ENCODE results near the gene KCNJ14. TPM values are rescaled to one million over a fixed set of nuclear protein-coding genes. Genes with fewer than 3 reads are reported as not detected.

KCNJ14 gene
- total and polyA plus RNA-seq, 11 donors, result 0.20 to 2.0 (median 0.40) TPM

DNA sequence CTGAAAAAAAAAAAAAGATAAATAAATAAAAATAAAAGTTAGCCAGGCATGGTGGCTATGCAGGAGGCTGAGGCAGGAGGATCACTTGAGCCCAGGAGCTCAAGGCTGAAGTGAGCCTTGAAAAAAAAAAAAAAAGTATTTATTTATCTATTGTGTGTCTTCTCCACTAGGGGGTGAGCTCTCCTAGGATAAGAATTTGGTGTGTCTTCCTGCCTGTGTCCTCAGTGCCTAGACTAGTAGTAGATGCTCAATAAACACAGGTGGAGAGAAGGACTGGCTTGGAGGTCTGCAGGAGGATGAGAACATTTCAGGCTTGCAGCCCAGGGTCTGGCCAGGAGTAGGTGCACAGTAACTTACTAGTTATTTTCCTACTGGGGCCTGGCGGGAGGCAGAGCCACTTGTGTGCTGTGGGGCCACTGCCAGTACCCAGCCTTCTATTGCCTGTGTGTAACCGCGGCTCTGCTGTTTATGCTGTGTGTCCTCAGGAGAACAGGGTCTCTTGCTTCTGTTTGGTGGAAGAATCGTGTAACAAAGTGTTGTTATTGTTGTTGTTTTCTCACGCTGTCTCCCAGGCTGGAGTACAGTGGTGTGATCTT lies 50.9 kb downstream of the KCNJ14 start:
- H3K4me1 ChIP-seq, result peaks cover 0 to 14% (median 3%) of the 10 kb centered on the region in 12 donors
- intact Hi-C loops (cut with DNase I), result loop anchor here in 6 of 10 donors (5.0 kb wide), 3 partner anchors 66 to 81 kb away; no protein-coding TSS in a partner anchor
- no peaks in the 10 kb centered on the region for H3K36me3 ChIP-seq
- ATAC-seq (peak in 1 of 4 donors; percentile 17), DNase-seq (no peak)
- no peak overlapping the region for H3K27ac ChIP-seq
- H3K27me3 ChIP-seq, result peaks cover 4 to 34% (median 15%) of the 10 kb centered on the region in 9 donors
- H3K9me3 ChIP-seq, result no peaks in the 10 kb centered on the region
- 87 to 96% (median 93%) methylated on average over 5 of the region's 5 CpGs for WGBS, 4 donors
- no peak overlapping the region for H3K4me3 ChIP-seq
- TF ChIP-seq POLR2A (IDR thresholded peaks at IDR 0.05), result no peak
- TF ChIP-seq, protein P1, sequence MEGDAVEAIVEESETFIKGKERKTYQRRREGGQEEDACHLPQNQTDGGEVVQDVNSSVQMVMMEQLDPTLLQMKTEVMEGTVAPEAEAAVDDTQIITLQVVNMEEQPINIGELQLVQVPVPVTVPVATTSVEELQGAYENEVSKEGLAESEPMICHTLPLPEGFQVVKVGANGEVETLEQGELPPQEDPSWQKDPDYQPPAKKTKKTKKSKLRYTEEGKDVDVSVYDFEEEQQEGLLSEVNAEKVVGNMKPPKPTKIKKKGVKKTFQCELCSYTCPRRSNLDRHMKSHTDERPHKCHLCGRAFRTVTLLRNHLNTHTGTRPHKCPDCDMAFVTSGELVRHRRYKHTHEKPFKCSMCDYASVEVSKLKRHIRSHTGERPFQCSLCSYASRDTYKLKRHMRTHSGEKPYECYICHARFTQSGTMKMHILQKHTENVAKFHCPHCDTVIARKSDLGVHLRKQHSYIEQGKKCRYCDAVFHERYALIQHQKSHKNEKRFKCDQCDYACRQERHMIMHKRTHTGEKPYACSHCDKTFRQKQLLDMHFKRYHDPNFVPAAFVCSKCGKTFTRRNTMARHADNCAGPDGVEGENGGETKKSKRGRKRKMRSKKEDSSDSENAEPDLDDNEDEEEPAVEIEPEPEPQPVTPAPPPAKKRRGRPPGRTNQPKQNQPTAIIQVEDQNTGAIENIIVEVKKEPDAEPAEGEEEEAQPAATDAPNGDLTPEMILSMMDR (IDR thresholded peaks at IDR 0.05), result peak; percentile 9 to 47 (median 33)

GRCh38 chr19:48507911-48508439 lies 52.6 kb downstream of the KCNJ14 start:
- intact Hi-C loops (cut with DNase I), result loop anchor here in 6 of 10 donors (5.0 kb wide), 3 partner anchors 64 to 79 kb away; no protein-coding TSS in a partner anchor
- Histone ChIP-seq H3K27me3 (peaks cover 0 to 31% (median 22%) of the 10 kb centered on the region in 9 donors), H3K9me3 (no peaks in the 10 kb centered on the region), H3K4me1 (peaks cover 0 to 15% (median 1%) of the 10 kb centered on the region in 12 donors), H3K4me3 (no peak overlapping the region), H3K36me3 (no peaks in the 10 kb centered on the region), H3K27ac (no peak overlapping the region)
- no peak for ATAC-seq
- no peak for DNase-seq
- TF ChIP-seq POLR2A (IDR thresholded peaks at IDR 0.05), result no peak
- TF ChIP-seq, protein P1 (IDR thresholded peaks at IDR 0.05), result no peak
- WGBS, 4 donors, result 82 to 95% (median 85%) methylated on average over 7 of the region's 7 CpGs

- 84 to 85% (median 85%) methylated on average over 32 of the region's 32 CpGs for WGBS, 4 donors
- intact Hi-C loops (cut with DNase I), result loop anchor here in 6 of 10 donors (5.0 kb wide), 3 partner anchors 63 to 78 kb away; no protein-coding TSS in a partner anchor
- peaks cover 0 to 23% (median 3%) of the 10 kb centered on the region in 12 donors for H3K4me1 ChIP-seq
- H3K27me3 ChIP-seq, result peaks cover 0 to 40% (median 29%) of the 10 kb centered on the region in 9 donors
- no peaks in the 10 kb centered on the region for H3K9me3 ChIP-seq
- TF ChIP-seq POLR2A (IDR thresholded peaks at IDR 0.05), result no peak
- TF ChIP-seq, protein P1 (IDR thresholded peaks at IDR 0.05), result no peak
- ATAC-seq (no peak), DNase-seq (no peak)
- H3K4me3 ChIP-seq, result no peak overlapping the region
- no peaks in the 10 kb centered on the region for H3K36me3 ChIP-seq
- H3K27ac ChIP-seq, result no peak overlapping the region
These were observed 53.5 kb downstream of the KCNJ14 start for GRCh38 chr19:48508729-48509411.

All from heart left ventricle (tissue), 16 donors.